ENCODE data around the gene CAMK2G. TPM values are rescaled to one million over a fixed set of nuclear protein-coding genes. Genes with fewer than 3 reads are reported as not detected.

Gene CAMK2G
- total RNA-seq, 2 donors from 2014 or later = 20.9 to 21.7 TPM

DNA sequence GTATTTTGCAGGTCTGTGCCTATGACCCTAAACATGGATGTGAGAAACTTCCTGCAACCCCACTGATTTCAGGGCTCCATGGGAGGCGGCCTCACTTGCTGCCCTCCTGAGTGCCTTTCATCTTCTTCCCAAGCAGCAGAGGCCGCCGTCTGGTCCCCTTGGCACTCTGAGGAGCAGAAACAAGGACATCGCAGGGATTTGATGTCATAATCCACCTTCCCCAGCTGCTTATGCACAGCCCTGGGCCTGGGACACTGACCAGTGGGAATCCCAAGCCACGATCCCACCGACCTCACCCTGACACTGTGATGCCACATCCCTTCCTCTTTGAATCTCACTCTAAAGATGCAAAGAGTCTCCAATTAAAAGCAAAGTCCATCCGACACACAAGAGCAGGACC lies 7.7 kb downstream of the CAMK2G start:
- Histone ChIP-seq H3K9me3 (ENCODE audit: control insufficient read depth, low read length) (no peaks in the 10 kb centered on the region), H3K36me3 (ENCODE audit: control insufficient read depth, insufficient read depth, low read length) (peaks cover 32% of the 10 kb centered on the region), H3K4me3 (ENCODE audit: low read length) (no peak overlapping the region), H3K27ac (ENCODE audit: low read depth, low read length) (no peak overlapping the region), H3K9ac (ENCODE audit: extremely low read depth, low read length, poor library complexity, severe bottlenecking) (no peak overlapping the region), H3K27me3 (ENCODE audit: control insufficient read depth, insufficient read depth, low read length, poor library complexity, severe bottlenecking) (no peaks in the 10 kb centered on the region), H3K4me1 (ENCODE audit: control insufficient read depth, insufficient read depth, low read length) (peaks cover 13% of the 10 kb centered on the region)
- Mint-ChIP-seq H3K36me3 (ENCODE audit: low read depth) (peaks cover 15% of the 10 kb centered on the region), H3K27ac (no peak overlapping the region), H3K4me1 (peaks cover 12% of the 10 kb centered on the region), H3K9me3 (no peaks in the 10 kb centered on the region), H3K4me3 (no peak overlapping the region), H3K27me3 (ENCODE audit: insufficient read depth) (no peaks in the 10 kb centered on the region)
- no peak for DNase-seq
- 93 to 95% methylated on average over 7 of the region's 7 CpGs for WGBS, 2 experiments (ENCODE audit: insufficient coverage in 1 of 2, insufficient read length in 1 of 2)
- TF ChIP-seq, protein P1, sequence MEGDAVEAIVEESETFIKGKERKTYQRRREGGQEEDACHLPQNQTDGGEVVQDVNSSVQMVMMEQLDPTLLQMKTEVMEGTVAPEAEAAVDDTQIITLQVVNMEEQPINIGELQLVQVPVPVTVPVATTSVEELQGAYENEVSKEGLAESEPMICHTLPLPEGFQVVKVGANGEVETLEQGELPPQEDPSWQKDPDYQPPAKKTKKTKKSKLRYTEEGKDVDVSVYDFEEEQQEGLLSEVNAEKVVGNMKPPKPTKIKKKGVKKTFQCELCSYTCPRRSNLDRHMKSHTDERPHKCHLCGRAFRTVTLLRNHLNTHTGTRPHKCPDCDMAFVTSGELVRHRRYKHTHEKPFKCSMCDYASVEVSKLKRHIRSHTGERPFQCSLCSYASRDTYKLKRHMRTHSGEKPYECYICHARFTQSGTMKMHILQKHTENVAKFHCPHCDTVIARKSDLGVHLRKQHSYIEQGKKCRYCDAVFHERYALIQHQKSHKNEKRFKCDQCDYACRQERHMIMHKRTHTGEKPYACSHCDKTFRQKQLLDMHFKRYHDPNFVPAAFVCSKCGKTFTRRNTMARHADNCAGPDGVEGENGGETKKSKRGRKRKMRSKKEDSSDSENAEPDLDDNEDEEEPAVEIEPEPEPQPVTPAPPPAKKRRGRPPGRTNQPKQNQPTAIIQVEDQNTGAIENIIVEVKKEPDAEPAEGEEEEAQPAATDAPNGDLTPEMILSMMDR (conservative IDR thresholded peaks at IDR 0.05) = no peak

DNA sequence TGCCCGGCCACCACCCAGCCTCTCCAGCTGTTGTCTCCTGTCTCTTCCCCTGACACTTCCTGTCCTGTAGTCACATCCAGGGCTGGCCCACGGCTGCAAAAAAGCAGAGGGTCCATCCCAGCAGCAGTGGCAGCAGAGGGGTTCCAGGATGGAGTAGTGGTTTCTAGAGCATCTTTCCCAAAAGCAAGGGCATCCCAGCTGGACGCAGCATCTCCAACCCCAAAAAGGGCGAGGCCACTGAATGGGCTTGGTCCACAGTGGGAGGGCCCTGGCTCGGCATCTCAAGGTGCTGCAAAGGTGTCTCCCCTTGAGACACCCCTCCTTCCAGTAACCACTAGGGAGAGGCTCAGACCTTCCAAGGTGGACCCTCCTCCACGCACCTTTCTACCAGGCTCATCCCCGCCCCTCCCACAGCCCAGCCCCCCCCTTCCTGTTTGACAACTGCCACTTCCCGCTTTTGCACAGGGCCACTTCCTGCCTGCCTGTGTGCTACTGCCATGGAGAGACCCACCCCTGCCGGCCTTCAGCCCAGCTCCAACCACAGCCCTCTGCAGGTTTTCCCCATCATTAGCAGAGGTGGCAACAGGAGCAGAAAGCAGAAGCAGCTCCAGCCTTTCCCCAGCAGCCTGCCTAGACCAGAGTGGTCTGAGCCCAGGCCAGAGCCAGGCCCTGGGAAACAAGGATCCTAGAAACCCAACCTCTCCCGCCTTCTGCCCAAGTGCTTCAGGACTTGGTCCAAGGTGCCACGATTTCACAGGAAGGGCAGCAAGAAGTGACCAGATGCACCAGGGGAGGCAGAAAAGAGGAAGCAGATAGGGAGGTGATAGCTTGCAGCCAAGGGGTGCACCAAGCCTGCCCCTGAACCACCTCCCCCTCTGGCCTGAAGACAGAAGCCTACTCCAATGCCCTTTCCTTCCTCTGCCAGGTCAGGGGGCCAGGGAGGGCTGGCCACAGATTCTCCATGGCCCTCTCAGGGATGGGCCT lies 8.6 kb downstream of the CAMK2G start:
- peaks cover 13% of the 10 kb centered on the region for H3K4me1 ChIP-seq (ENCODE audit: control insufficient read depth, insufficient read depth, low read length)
- Mint-ChIP-seq H3K27ac (no peak overlapping the region), H3K4me3 (no peak overlapping the region), H3K4me1 (peaks cover 12% of the 10 kb centered on the region), H3K27me3 (ENCODE audit: insufficient read depth) (no peaks in the 10 kb centered on the region), H3K36me3 (ENCODE audit: low read depth) (peaks cover 9% of the 10 kb centered on the region), H3K9me3 (no peaks in the 10 kb centered on the region)
- no peak overlapping the region for H3K27ac ChIP-seq (ENCODE audit: low read depth, low read length)
- H3K27me3 ChIP-seq (ENCODE audit: control insufficient read depth, insufficient read depth, low read length, poor library complexity, severe bottlenecking) = no peaks in the 10 kb centered on the region
- TF ChIP-seq, protein P1 (conservative IDR thresholded peaks at IDR 0.05) = no peak
- H3K36me3 ChIP-seq (ENCODE audit: control insufficient read depth, insufficient read depth, low read length) = peaks cover 31% of the 10 kb centered on the region
- H3K9ac ChIP-seq (ENCODE audit: extremely low read depth, low read length, poor library complexity, severe bottlenecking) = no peak overlapping the region
- H3K9me3 ChIP-seq (ENCODE audit: control insufficient read depth, low read length) = no peaks in the 10 kb centered on the region
- H3K4me3 ChIP-seq (ENCODE audit: low read length) = no peak overlapping the region
- WGBS, 2 experiments (ENCODE audit: insufficient coverage in 1 of 2, insufficient read length in 1 of 2) = 87 to 91% methylated on average over 4 to 11 of the region's 11 CpGs
- no peak for DNase-seq

DNA sequence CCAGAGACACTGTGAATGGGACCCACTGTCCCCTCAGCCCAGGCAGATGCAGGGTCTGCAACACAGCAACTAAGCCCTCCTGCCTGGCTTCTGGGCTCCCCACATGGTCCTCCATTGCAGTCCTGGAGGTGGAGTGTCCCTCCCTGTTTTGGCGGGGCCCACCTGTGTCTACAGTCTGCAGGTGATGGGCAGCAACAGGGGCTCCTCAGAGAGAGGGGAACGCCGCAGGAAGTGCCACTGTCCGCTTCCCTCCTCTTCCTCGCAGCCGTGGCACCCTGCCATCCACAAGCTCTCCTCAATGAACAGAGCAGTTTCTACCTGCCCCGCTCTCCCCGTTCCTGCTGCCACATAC lies 9.3 kb downstream of the CAMK2G start:
- no peak overlapping the region for H3K27ac Mint-ChIP-seq
- no peaks in the 10 kb centered on the region for H3K27me3 ChIP-seq (ENCODE audit: control insufficient read depth, insufficient read depth, low read length, poor library complexity, severe bottlenecking)
- H3K4me3 ChIP-seq (ENCODE audit: low read length) = no peak overlapping the region
- H3K4me1 Mint-ChIP-seq = peaks cover 12% of the 10 kb centered on the region
- H3K27me3 Mint-ChIP-seq (ENCODE audit: insufficient read depth) = no peaks in the 10 kb centered on the region
- peaks cover 16% of the 10 kb centered on the region for H3K36me3 Mint-ChIP-seq (ENCODE audit: low read depth)
- no peak for DNase-seq
- WGBS, 2 experiments (ENCODE audit: insufficient coverage in 1 of 2, insufficient read length in 1 of 2) = 93 to 94% methylated on average over 6 to 8 of the region's 8 CpGs
- H3K4me3 Mint-ChIP-seq = no peak overlapping the region
- peaks cover 30% of the 10 kb centered on the region for H3K36me3 ChIP-seq (ENCODE audit: control insufficient read depth, insufficient read depth, low read length)
- no peak overlapping the region for H3K27ac ChIP-seq (ENCODE audit: low read depth, low read length)
- peaks cover 13% of the 10 kb centered on the region for H3K4me1 ChIP-seq (ENCODE audit: control insufficient read depth, insufficient read depth, low read length)
- H3K9me3 Mint-ChIP-seq = no peaks in the 10 kb centered on the region
- no peaks in the 10 kb centered on the region for H3K9me3 ChIP-seq (ENCODE audit: control insufficient read depth, low read length)
- no peak overlapping the region for H3K9ac ChIP-seq (ENCODE audit: extremely low read depth, low read length, poor library complexity, severe bottlenecking)
- TF ChIP-seq, protein P1 (conservative IDR thresholded peaks at IDR 0.05) = no peak

All from endodermal cell (in vitro differentiated cells).